Endothelial cell (in vitro differentiated cells): ENCODE measurements around the gene EIF2D. TPM values are rescaled to one million over a fixed set of nuclear protein-coding genes. Genes with fewer than 3 reads are reported as not detected.

Experiments
- DNase-seq: peaks from one replicate; pipeline ENCODE4 v3.0.0; 2021; ENCODE audit warnings: low spot score
- H3K27ac Mint-ChIP-seq: one replicate; pipeline ENCODE4 v1.8.0; 2021; ENCODE audit warnings: mixed read lengths, inconsistent platforms; ENCODE audit not compliant: unreplicated experiment
- H3K27me3 Mint-ChIP-seq: one replicate; pipeline ENCODE4 v1.8.0; 2021; ENCODE audit warnings: mild to moderate bottlenecking, moderate library complexity, mixed read lengths, inconsistent platforms; ENCODE audit not compliant: unreplicated experiment
- H3K36me3 Mint-ChIP-seq: one replicate; pipeline ENCODE4 v1.8.0; 2021; ENCODE audit warnings: mild to moderate bottlenecking, low read depth, mixed read lengths, inconsistent platforms; ENCODE audit not compliant: unreplicated experiment
- H3K4me1 Mint-ChIP-seq: one replicate; pipeline ENCODE4 v1.8.0; 2021; ENCODE audit warnings: mild to moderate bottlenecking, mixed read lengths, inconsistent platforms; ENCODE audit not compliant: unreplicated experiment
- H3K4me3 Mint-ChIP-seq: one replicate; pipeline ENCODE4 v1.8.0; 2021; ENCODE audit warnings: mild to moderate bottlenecking, mixed read lengths, inconsistent platforms; ENCODE audit not compliant: unreplicated experiment
- H3K9me3 Mint-ChIP-seq: one replicate; pipeline ENCODE4 v1.8.0; 2021; ENCODE audit warnings: mixed read lengths, inconsistent platforms; ENCODE audit not compliant: unreplicated experiment
- CTCF ChIP-seq: fragments of 200-600 bp; sonication (generic); IDR thresholded peaks from one replicate; pipeline ENCODE4 v1.5.0; 2021; ENCODE audit warnings: antibody characterized with exemption; ENCODE audit not compliant: unreplicated experiment
- total RNA-seq: library from RNA; stranded (reverse); fragmentation: NEBNext Ultra II Directional; extraction: Animal tissue kit (Norgen Biotek cat#: 25700); gene quantifications from one replicate; pipeline ENCODE4 v1.2.1, GENCODE V29; 2021; ENCODE audit not compliant: unreplicated experiment

EIF2D gene
- total RNA-seq, 1 donor from 2014 or later: 32.7 TPM

- H3K4me1 Mint-ChIP-seq: no peaks in the 10 kb centered on the region
- peaks cover 18% of the 10 kb centered on the region for H3K36me3 Mint-ChIP-seq
- H3K27me3 Mint-ChIP-seq: peaks cover 3% of the 10 kb centered on the region
- no peaks in the 10 kb centered on the region for H3K9me3 Mint-ChIP-seq
- TF ChIP-seq CTCF: no peak
- H3K27ac Mint-ChIP-seq: no peak overlapping the region
- H3K4me3 Mint-ChIP-seq: no peak overlapping the region
- DNase-seq: no peak
Measured at GRCh38 chr1:206589206-206589605, 23.1 kb downstream of the EIF2D start.

GRCh38 chr1:206588492-206588891, 23.8 kb downstream of the EIF2D start:
- no peak for TF ChIP-seq CTCF
- peaks cover 5% of the 10 kb centered on the region for H3K27me3 Mint-ChIP-seq
- H3K4me3 Mint-ChIP-seq: no peak overlapping the region
- no peak overlapping the region for H3K27ac Mint-ChIP-seq
- peaks cover 18% of the 10 kb centered on the region for H3K36me3 Mint-ChIP-seq
- no peaks in the 10 kb centered on the region for H3K9me3 Mint-ChIP-seq
- DNase-seq: no peak
- H3K4me1 Mint-ChIP-seq: no peaks in the 10 kb centered on the region

- TF ChIP-seq CTCF: no peak
- peaks cover 15% of the 10 kb centered on the region for H3K36me3 Mint-ChIP-seq
- H3K27ac Mint-ChIP-seq: no peak overlapping the region
- no peaks in the 10 kb centered on the region for H3K9me3 Mint-ChIP-seq
- no peak for DNase-seq
- H3K27me3 Mint-ChIP-seq: peaks cover 5% of the 10 kb centered on the region
- H3K4me3 Mint-ChIP-seq: no peak overlapping the region
- no peaks in the 10 kb centered on the region for H3K4me1 Mint-ChIP-seq
Measured at GRCh38 chr1:206587904-206588303, 24.4 kb downstream of the EIF2D start.

GRCh38 chr1:206586501-206587445, 25.5 kb downstream of the EIF2D start:
- H3K27ac Mint-ChIP-seq: no peak overlapping the region
- no peak for DNase-seq
- no peak for TF ChIP-seq CTCF
- no peaks in the 10 kb centered on the region for H3K4me1 Mint-ChIP-seq
- H3K4me3 Mint-ChIP-seq: no peak overlapping the region
- H3K36me3 Mint-ChIP-seq: peaks cover 6% of the 10 kb centered on the region
- no peaks in the 10 kb centered on the region for H3K9me3 Mint-ChIP-seq
- peaks cover 4% of the 10 kb centered on the region for H3K27me3 Mint-ChIP-seq

- no peak for DNase-seq
- Mint-ChIP-seq H3K27ac (no peak overlapping the region), H3K27me3 (peaks cover 5% of the 10 kb centered on the region), H3K9me3 (no peaks in the 10 kb centered on the region), H3K4me1 (no peaks in the 10 kb centered on the region), H3K36me3 (peaks cover 4% of the 10 kb centered on the region), H3K4me3 (no peak overlapping the region)
- TF ChIP-seq CTCF: no peak
Measured at GRCh38 chr1:206584683-206585082, 27.6 kb downstream of the EIF2D start.
